Tibial artery (tissue), 4 donors: ENCODE measurements around the gene PNLDC1.

Experiments
- DNase-seq, 2 donors: peaks; one replicate each; pipeline ENCODE4 v3.0.0-alpha.2; 2019
- H3K27ac ChIP-seq, 2 donors: fragments of 200-600 bp; sonication (generic) in 1 of 2; 1 replicate in 1 of 2; 2 replicates in 1 of 2; pipeline ENCODE4 v1.5.1; 2018 to 2019; ENCODE audit warnings: mild to moderate bottlenecking in 1 of 2
- H3K27me3 ChIP-seq, 2 donors: fragments of 200-600 bp; sonication (generic) in 1 of 2; one replicate each; pipeline versions ENCODE4 v1.5.1 to v1.6.0; 2016 to 2019
- H3K36me3 ChIP-seq, 3 donors: fragments of 200-600 bp; sonication (generic) in 2 of 3; one replicate each; pipeline ENCODE4 v1.5.1; 2016 to 2019; ENCODE audit warnings: mild to moderate bottlenecking in 2 of 3
- H3K4me1 ChIP-seq, 4 donors: fragments of 200-600 bp; sonication (generic) in 2 of 4; 1 replicate in 3 of 4; 2 replicates in 1 of 4; pipeline ENCODE4 v1.5.1; 2016 to 2019
- H3K4me3 ChIP-seq, 2 donors: fragments of 200-600 bp; sonication (generic) in 1 of 2; 1 replicate in 1 of 2; 2 replicates in 1 of 2; pipeline ENCODE4 v1.5.1; 2018 to 2019; ENCODE audit warnings: mild to moderate bottlenecking in 2 of 2
- H3K9me3 ChIP-seq, 3 donors: fragments of 200-600 bp; sonication (generic) in 1 of 3; one replicate each; pipeline ENCODE4 v1.5.1; 2016 to 2019
- intact Hi-C: fragments of 100-400 bp; cut with DNase I; formaldehyde crosslinking; loops from one replicate; pipeline ENCODE4 v1.15.0; 2023; ENCODE audit warnings: low total_unique reads
- TF ChIP-seq, protein P1 (sequence below), 2 experiments: fragments of 200-600 bp in 1 of 2; fragments of 450-650 bp in 1 of 2; IDR thresholded peaks; one replicate each; pipeline ENCODE4 v1.5.1; 2017 to 2019; ENCODE audit warnings: antibody characterized with exemption in 2 of 2, mild to moderate bottlenecking in 1 of 2, moderate library complexity in 1 of 2

Gene PNLDC1

GRCh38 chr6:159852877-159853276 is 52.8 kb downstream of the PNLDC1 start:
- TF ChIP-seq, protein P1, sequence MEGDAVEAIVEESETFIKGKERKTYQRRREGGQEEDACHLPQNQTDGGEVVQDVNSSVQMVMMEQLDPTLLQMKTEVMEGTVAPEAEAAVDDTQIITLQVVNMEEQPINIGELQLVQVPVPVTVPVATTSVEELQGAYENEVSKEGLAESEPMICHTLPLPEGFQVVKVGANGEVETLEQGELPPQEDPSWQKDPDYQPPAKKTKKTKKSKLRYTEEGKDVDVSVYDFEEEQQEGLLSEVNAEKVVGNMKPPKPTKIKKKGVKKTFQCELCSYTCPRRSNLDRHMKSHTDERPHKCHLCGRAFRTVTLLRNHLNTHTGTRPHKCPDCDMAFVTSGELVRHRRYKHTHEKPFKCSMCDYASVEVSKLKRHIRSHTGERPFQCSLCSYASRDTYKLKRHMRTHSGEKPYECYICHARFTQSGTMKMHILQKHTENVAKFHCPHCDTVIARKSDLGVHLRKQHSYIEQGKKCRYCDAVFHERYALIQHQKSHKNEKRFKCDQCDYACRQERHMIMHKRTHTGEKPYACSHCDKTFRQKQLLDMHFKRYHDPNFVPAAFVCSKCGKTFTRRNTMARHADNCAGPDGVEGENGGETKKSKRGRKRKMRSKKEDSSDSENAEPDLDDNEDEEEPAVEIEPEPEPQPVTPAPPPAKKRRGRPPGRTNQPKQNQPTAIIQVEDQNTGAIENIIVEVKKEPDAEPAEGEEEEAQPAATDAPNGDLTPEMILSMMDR (IDR thresholded peaks at IDR 0.05) = peak in 1 of 2 experiments; percentile 4
- DNase-seq = no peak

GRCh38 chr6:159853754-159854153 is 53.7 kb downstream of the PNLDC1 start:
- intact Hi-C loops = loop anchor here (5.0 kb wide), 1 partner anchor 161 kb away; the partner anchor contains the start of gene SOD2
- Histone ChIP-seq H3K9me3 (no peaks in the 10 kb centered on the region), H3K4me3 (no peak overlapping the region), H3K27me3 (no peaks in the 10 kb centered on the region), H3K27ac (peak overlapping the region; percentile 13 to 60), H3K36me3 (no peaks in the 10 kb centered on the region), H3K4me1 (peaks cover 0 to 37% (median 14%) of the 10 kb centered on the region in 4 donors)
- TF ChIP-seq, protein P1 (IDR thresholded peaks at IDR 0.05) = no peak
- DNase-seq = no peak

More at GRCh38 chr6:159852877-159853276, 52.8 kb downstream of the PNLDC1 start:
- no peaks in the 10 kb centered on the region for H3K36me3 ChIP-seq
- no peak overlapping the region for H3K4me3 ChIP-seq
- H3K4me1 ChIP-seq = peaks cover 0 to 37% (median 14%) of the 10 kb centered on the region in 4 donors
- peak overlapping the region; percentile 13 to 54 for H3K27ac ChIP-seq
- no peaks in the 10 kb centered on the region for H3K9me3 ChIP-seq
- intact Hi-C loops = loop anchor here (5.0 kb wide), 1 partner anchor 161 kb away; the partner anchor contains the start of gene SOD2
- no peaks in the 10 kb centered on the region for H3K27me3 ChIP-seq

DNA sequence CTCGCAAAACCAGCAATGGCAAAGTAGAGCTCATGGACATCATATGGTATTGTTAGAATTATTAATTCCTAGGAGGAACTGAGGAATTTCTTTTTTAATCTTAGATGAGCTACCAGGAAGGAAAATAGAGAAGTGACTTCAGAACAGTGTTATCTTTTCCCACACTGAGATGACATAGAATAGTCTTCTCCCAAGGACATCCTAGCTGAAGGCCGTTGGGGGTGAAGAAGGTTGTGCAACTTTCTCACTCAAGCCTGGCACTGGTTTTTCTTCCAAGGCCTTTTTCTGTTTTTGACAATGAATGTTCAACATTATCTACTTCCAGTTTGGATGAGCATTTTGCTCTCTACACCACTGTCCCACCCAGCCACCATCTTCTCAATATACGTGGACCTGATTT is 54.9 kb downstream of the PNLDC1 start:
- no peaks in the 10 kb centered on the region for H3K36me3 ChIP-seq
- intact Hi-C loops = loop anchor here (5.0 kb wide), 1 partner anchor 163 kb away; the partner anchor contains the start of gene SOD2
- H3K9me3 ChIP-seq = no peaks in the 10 kb centered on the region
- no peak for DNase-seq
- H3K27me3 ChIP-seq = no peaks in the 10 kb centered on the region
- H3K4me3 ChIP-seq = no peak overlapping the region
- H3K4me1 ChIP-seq = peaks cover 0 to 37% (median 14%) of the 10 kb centered on the region in 4 donors
- TF ChIP-seq, protein P1 (IDR thresholded peaks at IDR 0.05) = no peak
- H3K27ac ChIP-seq = peak overlapping the region; percentile 13 to 32

DNA sequence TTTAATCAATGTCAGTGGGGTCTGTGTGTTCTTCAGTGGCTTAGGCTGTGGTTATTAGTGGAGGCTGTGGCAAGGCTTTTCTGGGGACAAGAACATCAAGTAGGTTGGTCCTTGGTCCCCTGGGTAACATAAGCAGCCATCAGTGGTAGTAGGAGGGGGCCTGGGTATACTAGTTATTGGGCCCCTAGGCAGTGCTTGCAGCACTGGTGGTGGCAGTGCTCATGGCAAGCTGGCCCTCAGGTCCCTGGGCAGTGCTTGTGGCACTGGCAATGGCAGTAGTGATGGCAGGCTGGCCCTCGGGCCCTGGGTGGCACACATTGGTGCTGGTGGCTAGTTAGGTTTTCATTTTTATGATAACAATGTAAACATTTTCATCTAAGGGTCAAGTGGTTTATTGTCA is 58.2 kb downstream of the PNLDC1 start:
- no peak overlapping the region for H3K27ac ChIP-seq
- H3K4me3 ChIP-seq = no peak overlapping the region
- DNase-seq = no peak
- no peaks in the 10 kb centered on the region for H3K9me3 ChIP-seq
- intact Hi-C loops = no loop called here
- H3K36me3 ChIP-seq = no peaks in the 10 kb centered on the region
- peaks cover 0 to 18% (median 8%) of the 10 kb centered on the region in 4 donors for H3K4me1 ChIP-seq
- no peaks in the 10 kb centered on the region for H3K27me3 ChIP-seq
- TF ChIP-seq, protein P1 (IDR thresholded peaks at IDR 0.05) = no peak

DNA sequence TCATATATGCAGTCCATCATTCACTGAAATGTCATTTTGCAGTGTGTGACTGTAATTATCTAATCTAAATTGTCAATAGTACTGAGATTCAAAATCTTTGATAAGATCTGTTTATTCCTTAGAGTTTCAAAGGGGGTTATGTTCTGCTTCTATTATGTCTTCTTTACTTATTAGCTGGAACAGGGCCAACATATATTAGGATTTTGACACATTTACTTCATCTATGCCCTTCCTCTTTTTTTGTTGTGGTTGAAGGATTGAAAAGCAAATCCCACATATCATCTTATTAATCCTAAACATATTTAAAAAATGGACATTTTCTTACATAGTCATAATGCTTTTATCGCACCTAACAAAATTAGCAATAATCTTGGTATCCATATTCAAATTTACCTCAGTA is 60.4 kb downstream of the PNLDC1 start:
- DNase-seq = no peak
- no peak overlapping the region for H3K27ac ChIP-seq
- H3K9me3 ChIP-seq = no peaks in the 10 kb centered on the region
- no peaks in the 10 kb centered on the region for H3K27me3 ChIP-seq
- intact Hi-C loops = loop anchor here (10.0 kb wide), 2 partner anchors 214 to 594 kb away; no protein-coding TSS in a partner anchor
- H3K4me1 ChIP-seq = peaks cover 0 to 4% (median 0%) of the 10 kb centered on the region in 4 donors
- no peaks in the 10 kb centered on the region for H3K36me3 ChIP-seq
- H3K4me3 ChIP-seq = no peak overlapping the region
- TF ChIP-seq, protein P1 (IDR thresholded peaks at IDR 0.05) = no peak
